Measurements from ENCODE around the gene LRP5. TPM values are rescaled to one million over a fixed set of nuclear protein-coding genes. Genes with fewer than 3 reads are reported as not detected.

LRP5 gene
- total RNA-seq, 2 experiments from 2014 or later, result 2.0 to 2.9 TPM

GRCh38 chr11:68353118-68353517 lies 40.7 kb downstream of the LRP5 start:
- Histone ChIP-seq H3K36me3 (ENCODE audit: insufficient read depth, low read length) (no peaks in the 10 kb centered on the region), H3K27me3 (ENCODE audit: control insufficient read depth in 1 of 2, insufficient read depth in 2 of 2, low read length in 2 of 2) (no peaks in the 10 kb centered on the region), H3K4me3 (ENCODE audit: low read length) (no peak overlapping the region), H3K27ac (ENCODE audit: low read depth in 1 of 2, low read length in 2 of 2) (no peak overlapping the region), H3K9me3 (ENCODE audit: control insufficient read depth in 1 of 2, insufficient read depth in 1 of 2, low read length in 2 of 2) (no peaks in the 10 kb centered on the region), H3K4me1 (ENCODE audit: insufficient read depth, low read length) (no peaks in the 10 kb centered on the region)
- ATAC-seq (ENCODE audit: poor library complexity) (no peak), DNase-seq (no peak)
- H3K4me1 Mint-ChIP-seq (ENCODE audit: low read depth), result no peaks in the 10 kb centered on the region
- CTCF ChIA-PET, result no interaction called here
- no peak for TF ChIP-seq CTCF (IDR thresholded peaks at IDR 0.05)
- POLR2A ChIA-PET, result no interaction called here
- H3K27me3 Mint-ChIP-seq, result no peaks in the 10 kb centered on the region
- no peaks in the 10 kb centered on the region for H3K36me3 Mint-ChIP-seq (ENCODE audit: low read depth)
- H3K9me3 Mint-ChIP-seq, result no peaks in the 10 kb centered on the region
- H3K4me3 Mint-ChIP-seq, result no peak overlapping the region
- intact Hi-C loops (cut with DNase I, micrococcal nuclease), result no loop called here
- H3K27ac Mint-ChIP-seq, result no peak overlapping the region

- Histone ChIP-seq H3K4me1 (ENCODE audit: insufficient read depth, low read length) (no peaks in the 10 kb centered on the region), H3K27ac (ENCODE audit: low read depth in 1 of 2, low read length in 2 of 2) (no peak overlapping the region), H3K27me3 (ENCODE audit: control insufficient read depth in 1 of 2, insufficient read depth in 2 of 2, low read length in 2 of 2) (no peaks in the 10 kb centered on the region), H3K4me3 (ENCODE audit: low read length) (no peak overlapping the region), H3K36me3 (ENCODE audit: insufficient read depth, low read length) (no peaks in the 10 kb centered on the region), H3K9me3 (ENCODE audit: control insufficient read depth in 1 of 2, insufficient read depth in 1 of 2, low read length in 2 of 2) (no peaks in the 10 kb centered on the region)
- ATAC-seq (ENCODE audit: poor library complexity) (no peak), DNase-seq (no peak)
- intact Hi-C loops (cut with DNase I, micrococcal nuclease), result no loop called here
- Mint-ChIP-seq H3K36me3 (ENCODE audit: low read depth) (no peaks in the 10 kb centered on the region), H3K9me3 (no peaks in the 10 kb centered on the region), H3K4me3 (no peak overlapping the region), H3K27ac (no peak overlapping the region), H3K27me3 (no peaks in the 10 kb centered on the region), H3K4me1 (ENCODE audit: low read depth) (no peaks in the 10 kb centered on the region)
- ChIA-PET CTCF (no interaction called here), POLR2A (no interaction called here)
- TF ChIP-seq CTCF (IDR thresholded peaks at IDR 0.05), result no peak
Observed at GRCh38 chr11:68353669-68354068, 41.3 kb downstream of the LRP5 start.

- intact Hi-C loops (cut with DNase I, micrococcal nuclease), result no loop called here
- no peak overlapping the region for H3K4me3 Mint-ChIP-seq
- Histone ChIP-seq H3K4me1 (ENCODE audit: insufficient read depth, low read length) (no peaks in the 10 kb centered on the region), H3K36me3 (ENCODE audit: insufficient read depth, low read length) (no peaks in the 10 kb centered on the region), H3K27ac (ENCODE audit: low read depth in 1 of 2, low read length in 2 of 2) (no peak overlapping the region), H3K27me3 (ENCODE audit: control insufficient read depth in 1 of 2, insufficient read depth in 2 of 2, low read length in 2 of 2) (no peaks in the 10 kb centered on the region), H3K9me3 (ENCODE audit: control insufficient read depth in 1 of 2, insufficient read depth in 1 of 2, low read length in 2 of 2) (no peaks in the 10 kb centered on the region), H3K4me3 (ENCODE audit: low read length) (no peak overlapping the region)
- ChIA-PET POLR2A (no interaction called here), CTCF (no interaction called here)
- ATAC-seq (ENCODE audit: poor library complexity) (no peak), DNase-seq (no peak)
- H3K36me3 Mint-ChIP-seq (ENCODE audit: low read depth), result no peaks in the 10 kb centered on the region
- TF ChIP-seq CTCF (IDR thresholded peaks at IDR 0.05), result no peak
- no peaks in the 10 kb centered on the region for H3K4me1 Mint-ChIP-seq (ENCODE audit: low read depth)
- H3K9me3 Mint-ChIP-seq, result no peaks in the 10 kb centered on the region
- H3K27ac Mint-ChIP-seq, result no peak overlapping the region
- no peaks in the 10 kb centered on the region for H3K27me3 Mint-ChIP-seq
Observed at GRCh38 chr11:68354148-68354872, 41.9 kb downstream of the LRP5 start.
